ENCODE results near the gene SLC39A11.

DNA sequence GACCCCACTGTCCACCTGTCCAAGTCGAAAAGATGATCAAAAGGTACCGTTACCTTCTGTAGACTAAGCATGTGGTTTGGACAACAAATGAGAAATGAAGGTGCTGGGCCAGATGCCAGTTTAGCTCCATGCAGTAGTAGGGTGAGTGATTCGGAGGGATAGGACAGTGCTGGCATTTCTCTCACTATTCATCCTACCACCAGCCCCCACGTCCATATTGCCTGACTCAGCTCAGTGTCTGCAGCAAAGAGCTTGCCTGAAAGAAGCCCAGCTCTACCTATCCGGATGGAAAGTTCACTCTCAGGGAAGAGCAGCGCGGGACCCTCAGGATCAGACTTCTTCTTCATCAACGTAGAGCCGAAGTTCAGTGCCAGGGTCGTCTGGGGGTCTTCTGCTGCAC lies 145.0 kb downstream of the SLC39A11 start:
- TF ChIP-seq POLR2AphosphoS5 (IDR thresholded peaks at IDR 0.05; ENCODE audit: low read depth, low read length), result no peak
- no peak for TF ChIP-seq POLR2A (IDR thresholded peaks at IDR 0.05; ENCODE audit: low read depth, low read length)
- no peak for TF ChIP-seq TAF1 (IDR thresholded peaks at IDR 0.05; ENCODE audit: low read depth, low read length)
- TF ChIP-seq POU2F2 (IDR thresholded peaks at IDR 0.05; ENCODE audit: low read depth, low read length), result no peak

All from GM12891 (cell line).